ENCODE results near the gene TNS2. TPM values are rescaled to one million over a fixed set of nuclear protein-coding genes. Genes with fewer than 3 reads are reported as not detected.

TNS2 gene
- total and polyA plus RNA-seq, 9 of the 15 experiments (the other 6 are each of a cell fraction or from before 2014, with no cell fraction given) = 0.28 to 3.1 (median 1.2) TPM; not detected in 1

- TF ChIP-seq ZFX (CRISPR knock-in tag; IDR thresholded peaks at IDR 0.05) = no peak
- TF ChIP-seq ZNF511 (CRISPR knock-in tag; IDR thresholded peaks at IDR 0.05) = no peak
- peak; percentile 11; the same call in 1 of the 2 replicates for TF ChIP-seq STAG1 (CRISPR knock-in tag; IDR thresholded peaks at IDR 0.05; ENCODE audit: borderline replicate concordance)
- TF ChIP-seq, protein P1, sequence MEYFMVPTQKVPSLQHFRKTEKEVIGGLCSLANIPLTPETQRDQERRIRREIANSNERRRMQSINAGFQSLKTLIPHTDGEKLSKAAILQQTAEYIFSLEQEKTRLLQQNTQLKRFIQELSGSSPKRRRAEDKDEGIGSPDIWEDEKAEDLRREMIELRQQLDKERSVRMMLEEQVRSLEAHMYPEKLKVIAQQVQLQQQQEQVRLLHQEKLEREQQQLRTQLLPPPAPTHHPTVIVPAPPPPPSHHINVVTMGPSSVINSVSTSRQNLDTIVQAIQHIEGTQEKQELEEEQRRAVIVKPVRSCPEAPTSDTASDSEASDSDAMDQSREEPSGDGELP (CRISPR knock-in tag; IDR thresholded peaks at IDR 0.05; ENCODE audit: borderline replicate concordance) = peak; percentile 30; the same call in 1 of the 2 replicates
- TF ChIP-seq ZNF24 (IDR thresholded peaks at IDR 0.05) = peak; percentile 63; the same call in 1 of the 2 replicates
- TF ChIP-seq HMG20B (CRISPR knock-in tag; IDR thresholded peaks at IDR 0.05) = no peak
- TF ChIP-seq, protein P2, sequence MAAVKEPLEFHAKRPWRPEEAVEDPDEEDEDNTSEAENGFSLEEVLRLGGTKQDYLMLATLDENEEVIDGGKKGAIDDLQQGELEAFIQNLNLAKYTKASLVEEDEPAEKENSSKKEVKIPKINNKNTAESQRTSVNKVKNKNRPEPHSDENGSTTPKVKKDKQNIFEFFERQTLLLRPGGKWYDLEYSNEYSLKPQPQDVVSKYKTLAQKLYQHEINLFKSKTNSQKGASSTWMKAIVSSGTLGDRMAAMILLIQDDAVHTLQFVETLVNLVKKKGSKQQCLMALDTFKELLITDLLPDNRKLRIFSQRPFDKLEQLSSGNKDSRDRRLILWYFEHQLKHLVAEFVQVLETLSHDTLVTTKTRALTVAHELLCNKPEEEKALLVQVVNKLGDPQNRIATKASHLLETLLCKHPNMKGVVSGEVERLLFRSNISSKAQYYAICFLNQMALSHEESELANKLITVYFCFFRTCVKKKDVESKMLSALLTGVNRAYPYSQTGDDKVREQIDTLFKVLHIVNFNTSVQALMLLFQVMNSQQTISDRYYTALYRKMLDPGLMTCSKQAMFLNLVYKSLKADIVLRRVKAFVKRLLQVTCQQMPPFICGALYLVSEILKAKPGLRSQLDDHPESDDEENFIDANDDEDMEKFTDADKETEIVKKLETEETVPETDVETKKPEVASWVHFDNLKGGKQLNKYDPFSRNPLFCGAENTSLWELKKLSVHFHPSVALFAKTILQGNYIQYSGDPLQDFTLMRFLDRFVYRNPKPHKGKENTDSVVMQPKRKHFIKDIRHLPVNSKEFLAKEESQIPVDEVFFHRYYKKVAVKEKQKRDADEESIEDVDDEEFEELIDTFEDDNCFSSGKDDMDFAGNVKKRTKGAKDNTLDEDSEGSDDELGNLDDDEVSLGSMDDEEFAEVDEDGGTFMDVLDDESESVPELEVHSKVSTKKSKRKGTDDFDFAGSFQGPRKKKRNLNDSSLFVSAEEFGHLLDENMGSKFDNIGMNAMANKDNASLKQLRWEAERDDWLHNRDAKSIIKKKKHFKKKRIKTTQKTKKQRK (IDR thresholded peaks at IDR 0.05; ENCODE audit: borderline replicate concordance, low read depth, low read length) = no peak
- TF ChIP-seq ZBTB7A (IDR thresholded peaks at IDR 0.05; ENCODE audit: borderline replicate concordance, control insufficient read depth, low read depth, low read length) = peak; percentile 4; the same call in 1 of the 2 replicates
- TF ChIP-seq CEBPG (CRISPR knock-in tag; IDR thresholded peaks at IDR 0.05) = no peak
- TF ChIP-seq CEBPG (tag; conservative IDR thresholded peaks at IDR 0.05 in 1 of 2, IDR thresholded peaks at IDR 0.05 in 1 of 2) = no peak
- TF ChIP-seq HOMEZ (CRISPR knock-in tag; IDR thresholded peaks at IDR 0.05) = no peak
- no peak for TF ChIP-seq ZNF766 (CRISPR knock-in tag; conservative IDR thresholded peaks at IDR 0.05)
- TF ChIP-seq ZNF165 (CRISPR knock-in tag; IDR thresholded peaks at IDR 0.05; ENCODE audit: borderline replicate concordance) = no peak
- TF ChIP-seq MTF1 (CRISPR knock-in tag; IDR thresholded peaks at IDR 0.05; ENCODE audit: borderline replicate concordance) = no peak
- peak; percentile 55; the same call in 1 of the 2 replicates for TF ChIP-seq POLR2G (IDR thresholded peaks at IDR 0.05; ENCODE audit: low read depth, low read length)
- TF ChIP-seq SIX5 (IDR thresholded peaks at IDR 0.05; ENCODE audit: borderline replicate concordance in 1 of 2, insufficient read depth in 1 of 2, low read depth in 1 of 2, low read length in 2 of 2) = no peak
- no peak for TF ChIP-seq ELF1 (tag; IDR thresholded peaks at IDR 0.05)
- TF ChIP-seq KDM1A (IDR thresholded peaks at IDR 0.05) = no peak
- TF ChIP-seq BDP1 (IDR thresholded peaks at IDR 0.05; ENCODE audit: insufficient read depth, insufficient read length) = no peak
- no peak for TF ChIP-seq ZC3H4 (CRISPR knock-in tag; IDR thresholded peaks at IDR 0.05; ENCODE audit: borderline replicate concordance)
- no peak for TF ChIP-seq TARDBP (IDR thresholded peaks at IDR 0.05)
- peak; percentile 71 for TF ChIP-seq NFIC (IDR thresholded peaks at IDR 0.05)
These were observed 11.6 kb downstream of the TNS2 start (continued) for GRCh38 chr12:53061404-53062010.
